HUDEP-2 (cell line): ENCODE data around the gene TNFRSF12A.
A peak's percentile ranks its signal among the peaks of the same experiment; 100 is the strongest.

ENCODE experiments used
- DNase-seq, 76 experiments: peaks; one replicate each; lab custom pipeline; 2025; ENCODE audit not compliant: unreplicated experiment in 76 of 76; lab: John Stamatoyannopoulos, UW

Gene TNFRSF12A

GRCh38 chr16:2985462-2985861 lies 34.7 kb upstream of the TNFRSF12A start:
- no peak for DNase-seq

GRCh38 chr16:2985893-2986355 lies 34.2 kb upstream of the TNFRSF12A start:
- no peak for DNase-seq

GRCh38 chr16:2986623-2987188 lies 33.5 kb upstream of the TNFRSF12A start:
- no peak for DNase-seq

GRCh38 chr16:2987286-2987685 lies 32.9 kb upstream of the TNFRSF12A start:
- DNase-seq = no peak

GRCh38 chr16:2987833-2988232 lies 32.3 kb upstream of the TNFRSF12A start:
- no peak for DNase-seq

- DNase-seq = no peak
Observed at GRCh38 chr16:2988590-2989099, 31.5 kb upstream of the TNFRSF12A start.

- no peak for DNase-seq
Observed at GRCh38 chr16:2990891-2991290, 29.3 kb upstream of the TNFRSF12A start.

- DNase-seq = no peak
Observed at GRCh38 chr16:2991566-2992261, 28.5 kb upstream of the TNFRSF12A start.

- no peak for DNase-seq
Observed at GRCh38 chr16:2992383-2993081, 27.6 kb upstream of the TNFRSF12A start.

GRCh38 chr16:2996298-2996697 lies 23.9 kb upstream of the TNFRSF12A start:
- DNase-seq = no peak

- DNase-seq = no peak
Observed at GRCh38 chr16:2999929-3000328, 20.2 kb upstream of the TNFRSF12A start.

GRCh38 chr16:3000540-3000939 lies 19.6 kb upstream of the TNFRSF12A start:
- no peak for DNase-seq

- no peak for DNase-seq
Observed at GRCh38 chr16:3001316-3001715, 18.9 kb upstream of the TNFRSF12A start.

GRCh38 chr16:3003582-3004270 lies 16.4 kb upstream of the TNFRSF12A start:
- peak; percentile 48 to 99 (median 98) for DNase-seq

- peak in 6 of 76 experiments; percentile 20 to 53 (median 37) for DNase-seq
Observed at GRCh38 chr16:3004319-3004718, 15.8 kb upstream of the TNFRSF12A start.

GRCh38 chr16:3004781-3005284 lies 15.3 kb upstream of the TNFRSF12A start:
- DNase-seq = peak in 64 of 76 experiments; percentile 4 to 74 (median 48)

- peak in 61 of 76 experiments; percentile 9 to 79 (median 48) for DNase-seq
Observed at GRCh38 chr16:3007059-3007956, 12.9 kb upstream of the TNFRSF12A start.

GRCh38 chr16:3007957-3008689 lies 12.0 kb upstream of the TNFRSF12A start:
- peak in 4 of 76 experiments; percentile 5 to 16 (median 12) for DNase-seq

- DNase-seq = no peak
Observed at GRCh38 chr16:3008690-3009037, 11.5 kb upstream of the TNFRSF12A start.
